GM10847 (cell line): ENCODE data around the gene OR4D10.

ENCODE experiments used
- POLR2A ChIP-seq: IDR thresholded peaks from 2 replicates; pipeline ENCODE4 v1.6.1; 2011; ENCODE audit not compliant: insufficient read length; ENCODE audit errors: extremely low read depth

The OR4D10 gene

DNA sequence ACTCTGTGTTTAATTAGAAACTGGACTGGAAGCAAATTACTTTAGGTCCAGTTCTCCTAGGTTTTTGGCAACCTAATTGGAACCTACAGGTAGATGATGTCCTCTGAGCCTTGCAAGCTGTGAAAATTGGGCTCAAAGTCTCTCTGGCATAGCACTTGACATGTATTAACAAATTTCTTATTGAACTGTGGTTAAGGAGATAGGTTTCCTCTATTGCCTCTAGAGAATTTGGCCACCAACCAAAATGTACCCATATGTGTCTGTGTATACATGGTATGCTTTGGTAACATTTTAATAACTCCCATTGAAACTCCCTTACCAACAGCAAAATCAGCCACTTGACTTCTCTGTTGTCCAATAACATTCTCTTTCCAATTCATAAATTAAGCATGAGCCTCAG, at the start of gene OR4D10:
Gene OR4D10, plus strand, starts transcription at position 301 of the 400 bp plus-strand sequence. CDS start 4,115 bp downstream, outside the sequence.
- no peak for TF ChIP-seq POLR2A

DNA sequence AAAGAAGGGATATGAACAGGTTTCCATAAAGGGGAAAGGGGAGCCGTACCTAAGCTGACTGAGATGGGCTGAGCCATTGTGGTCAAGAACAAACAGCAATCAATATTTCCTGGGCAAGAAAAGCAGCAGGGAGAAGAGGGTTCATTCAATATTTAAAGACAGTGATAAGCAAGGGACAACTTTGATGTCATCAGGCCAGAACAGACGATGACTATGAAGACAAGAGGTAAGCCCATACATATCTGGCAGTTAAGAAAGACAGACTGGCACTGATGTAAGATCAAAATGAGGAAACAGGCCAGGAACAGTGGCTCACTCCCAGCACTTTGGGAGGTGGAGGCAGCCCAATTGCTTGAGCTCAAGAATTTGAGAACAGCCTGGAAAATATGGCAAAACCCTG, 49.3 kb upstream of the OR4D10 start:
- no peak for TF ChIP-seq POLR2A

DNA sequence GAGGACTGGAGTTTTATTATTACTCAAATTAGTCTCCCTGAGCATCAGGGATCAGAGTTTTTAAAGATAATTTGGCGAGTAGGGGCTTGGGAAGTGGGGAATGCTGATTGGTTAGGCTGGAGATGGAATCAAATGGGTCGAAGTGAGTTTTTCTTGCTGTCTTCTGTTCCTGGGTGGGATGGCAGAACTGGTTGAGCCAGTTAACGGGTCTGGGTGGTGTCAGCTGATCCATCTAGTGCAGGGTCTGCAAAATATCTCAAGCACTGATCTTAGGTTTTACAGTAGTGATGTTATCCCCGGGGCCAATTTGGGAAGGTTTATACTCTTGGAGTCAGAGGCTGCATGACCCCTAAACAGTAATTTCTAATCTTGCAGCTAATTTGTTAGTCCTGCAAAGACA, 48.0 kb upstream of the OR4D10 start:
- no peak for TF ChIP-seq POLR2A

GRCh38 chr11:59426361-59427067, 46.6 kb upstream of the OR4D10 start, which contains the start of gene OR5A2:
Gene OR5A2, minus strand, starts transcription at chr11:59426413. Its CDS starts 3,460 bp downstream, at chr11:59422953.
- no peak for TF ChIP-seq POLR2A

DNA sequence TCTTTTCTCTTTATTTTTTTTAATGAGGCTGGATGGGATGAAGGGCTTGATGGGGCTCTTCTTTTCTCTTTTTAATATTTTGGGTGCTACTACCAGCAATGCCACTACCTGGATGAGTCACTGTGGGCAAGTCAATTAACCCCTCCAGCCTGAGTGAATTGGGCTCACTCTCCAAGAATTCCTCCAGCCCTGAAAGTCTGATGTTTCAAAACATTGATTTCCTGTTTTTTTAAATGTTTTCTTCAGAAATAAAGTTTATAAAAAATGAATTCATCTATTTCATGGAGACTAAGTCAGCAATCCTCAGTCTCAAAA, 46.1 kb upstream of the OR4D10 start:
- TF ChIP-seq POLR2A = no peak

- TF ChIP-seq POLR2A = no peak
Observed at GRCh38 chr11:59429924-59430516, 43.1 kb upstream of the OR4D10 start.

DNA sequence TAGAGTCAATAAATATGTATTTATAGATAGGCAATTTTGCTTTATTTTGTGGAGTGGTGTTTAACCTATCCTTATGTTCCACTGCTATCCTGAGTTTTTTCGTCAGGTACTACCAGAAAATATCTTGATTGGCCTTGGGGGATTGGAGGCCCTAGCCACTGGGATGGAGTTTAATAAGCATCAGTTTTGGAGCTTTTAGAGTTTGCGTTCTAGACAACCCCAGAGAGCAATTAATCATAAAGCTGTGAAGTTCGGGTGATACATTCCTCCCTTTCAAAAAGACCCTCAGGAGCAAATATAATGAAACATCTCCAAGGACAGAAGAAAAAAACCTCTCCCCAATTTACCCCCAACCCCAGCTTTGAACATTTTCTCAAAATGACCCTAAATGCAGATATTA, 36.9 kb upstream of the OR4D10 start, which contains the start of gene OR5A1:
Gene OR5A1, plus strand, starts transcription at position 301 of the 400 bp plus-strand sequence. CDS start 6,700 bp downstream, outside the sequence.
- TF ChIP-seq POLR2A = no peak

DNA sequence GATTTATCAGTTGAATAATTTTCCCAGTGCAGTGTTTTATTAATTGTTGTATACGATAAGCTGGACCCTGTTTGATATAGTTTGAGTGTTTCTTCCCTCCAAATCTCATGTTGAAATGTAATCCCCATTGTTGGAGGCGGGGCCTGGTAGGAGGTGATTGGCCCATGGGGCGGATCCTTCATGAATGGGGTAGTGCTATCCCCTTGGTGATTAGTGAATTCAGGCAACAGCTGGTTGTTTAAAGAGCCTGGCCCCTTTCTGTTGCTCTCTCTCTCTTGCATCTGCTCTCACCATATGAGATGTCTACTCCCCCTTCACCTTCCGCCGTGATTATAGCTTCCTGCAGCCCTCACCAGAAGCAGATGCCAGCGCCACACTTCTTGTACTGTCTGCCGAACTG, 35.3 kb upstream of the OR4D10 start:
- no peak for TF ChIP-seq POLR2A

DNA sequence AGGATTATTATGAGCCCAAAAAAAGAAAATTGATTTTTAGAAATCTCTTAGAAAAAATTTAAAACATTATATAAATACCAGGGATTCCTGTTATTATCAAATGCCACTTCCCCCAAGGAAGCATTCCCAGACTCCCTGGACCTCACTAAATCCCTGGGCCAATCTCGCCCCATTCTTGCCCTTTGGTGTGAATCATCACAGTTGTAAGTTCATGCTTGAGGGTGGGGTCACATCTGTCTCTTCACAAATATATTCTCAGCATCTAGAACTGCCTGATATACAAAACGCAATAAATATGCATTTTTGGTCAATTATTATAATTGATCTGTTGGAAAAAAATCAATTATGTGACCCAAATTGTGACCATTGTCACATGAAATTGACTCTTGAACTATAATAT, 24.6 kb upstream of the OR4D10 start:
- TF ChIP-seq POLR2A = no peak

DNA sequence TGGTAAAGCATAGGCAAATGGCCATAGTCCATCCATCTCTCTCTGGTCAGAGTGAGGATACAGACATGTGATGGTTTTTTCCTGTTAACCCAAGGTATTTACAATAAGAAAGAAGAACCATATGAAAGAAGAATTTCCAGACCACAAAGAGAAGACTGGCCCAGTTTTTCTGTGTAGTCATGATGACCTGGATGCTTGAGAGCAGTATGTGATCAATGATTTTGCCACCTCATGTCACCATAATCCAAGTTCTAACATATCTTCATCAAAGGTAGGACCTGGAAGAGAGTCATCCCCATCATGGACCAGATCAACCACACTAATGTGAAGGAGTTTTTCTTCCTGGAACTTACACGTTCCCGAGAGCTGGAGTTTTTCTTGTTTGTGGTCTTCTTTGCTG, 16.5 kb upstream of the OR4D10 start, which contains the start of gene OR4D6:
Gene OR4D6, plus strand, starts transcription at position 301 of the 400 bp plus-strand sequence. Its CDS starts 0 bp downstream, at position 301.
- no peak for TF ChIP-seq POLR2A

GRCh38 chr11:59459916-59460315, 13.2 kb upstream of the OR4D10 start:
- no peak for TF ChIP-seq POLR2A

GRCh38 chr11:59463190-59463641, 9.9 kb upstream of the OR4D10 start:
- no peak for TF ChIP-seq POLR2A

- no peak for TF ChIP-seq POLR2A
Observed at GRCh38 chr11:59475176-59475575, 2.1 kb downstream of the OR4D10 start.

- TF ChIP-seq POLR2A = no peak
Observed at GRCh38 chr11:59479906-59480305, 6.8 kb downstream of the OR4D10 start.

- TF ChIP-seq POLR2A = no peak
Observed at GRCh38 chr11:59480359-59480758, 7.2 kb downstream of the OR4D10 start.

- no peak for TF ChIP-seq POLR2A
Observed at GRCh38 chr11:59501931-59502330, 28.8 kb downstream of the OR4D10 start.
